Panc1 (cell line): Measurements from ENCODE around the gene ORC6. TPM values are rescaled to one million over a fixed set of nuclear protein-coding genes. Genes with fewer than 3 reads are reported as not detected.

Experiments used
- ATAC-seq: fragments of 200-7000 bp; cut with Tn5 transposase; 2 replicates; pipeline ENCODE4 v1.9.1; 2020; ENCODE audit warnings: mild to moderate bottlenecking, moderate library complexity
- BruUV-seq: library from RNA; stranded (reverse); fragments of 400-500 nt; replicated peaks from 2 replicates; lab custom pipeline; 2021; lab: Mats Ljungman, UMichigan
- CTCF ChIA-PET: fragments of 300-600 bp; sonication (Branson Sonifier 250); formaldehyde crosslinking; loops from one replicate; lab custom pipeline; 2022; ENCODE audit warnings: antibody characterized with exemption; lab: Charles Lee
- POLR2A ChIA-PET: fragments of 300-600 bp; sonication (Branson Sonifier 250); formaldehyde crosslinking; loops from one replicate; lab custom pipeline; 2022; ENCODE audit warnings: antibody characterized with exemption; lab: Charles Lee
- DNase-seq: peaks from one replicate; pipeline ENCODE4 v3.0.0-alpha.2; 2010; ENCODE audit warnings: low read depth, low spot score
- H3K27ac ChIP-seq: 2 replicates; pipeline ENCODE4 v1.5.1; 2011; ENCODE audit warnings: mild to moderate bottlenecking, low read length, inconsistent platforms
- H3K27me3 ChIP-seq: fragments of 200-500 bp; sonication (Bioruptor generic); 2 replicates; pipeline ENCODE4 v1.6.0; 2014; ENCODE audit warnings: low read length, inconsistent platforms; ENCODE audit not compliant: control insufficient read depth, insufficient read depth
- H3K36me3 ChIP-seq: fragments of 200-500 bp; sonication (Bioruptor generic); 2 replicates; pipeline ENCODE4 v1.5.1; 2014; ENCODE audit warnings: inconsistent platforms, mild to moderate bottlenecking, low read length, moderate library complexity; ENCODE audit not compliant: control insufficient read depth, insufficient read depth
- H3K4me1 ChIP-seq: 2 replicates; pipeline ENCODE4 v1.5.1; 2011; ENCODE audit warnings: inconsistent platforms, mild to moderate bottlenecking, low read length, moderate library complexity; ENCODE audit not compliant: control insufficient read depth, insufficient read depth
- H3K4me3 ChIP-seq, 2 experiments: 2 replicates each; pipeline ENCODE4 v1.5.1; 2011 to 2012; ENCODE audit warnings: low read depth in 2 of 2, low read length in 2 of 2, mild to moderate bottlenecking in 2 of 2, inconsistent platforms in 1 of 2, moderate library complexity in 1 of 2
- H3K9me3 ChIP-seq: fragments of 200-500 bp; sonication (Bioruptor generic); 2 replicates; pipeline ENCODE4 v1.5.1; 2014; ENCODE audit warnings: low read depth, mild to moderate bottlenecking, inconsistent platforms, low read length, moderate library complexity; ENCODE audit not compliant: control insufficient read depth, insufficient read depth
- POLR2AphosphoS5 ChIP-seq: IDR thresholded peaks from 2 replicates; pipeline ENCODE4 v1.6.1; 2012; ENCODE audit warnings: mild to moderate bottlenecking, low read depth, low read length, moderate library complexity
- SIN3A ChIP-seq: IDR thresholded peaks from 2 replicates; pipeline ENCODE4 v1.6.1; 2012; ENCODE audit warnings: low read depth, mild to moderate bottlenecking, low read length, moderate library complexity, borderline replicate concordance; ENCODE audit not compliant: insufficient read depth
- TCF7L2 ChIP-seq: IDR thresholded peaks from 2 replicates; pipeline ENCODE4 v1.6.1; 2011; ENCODE audit warnings: mild to moderate bottlenecking, low read depth, low read length, inconsistent platforms
- in situ Hi-C: cut with HindIII; loops from 2 replicates; pipeline ENCODE4 v1.10.0; 2016; ENCODE audit warnings: low sequenced_read_pairs, low pct_unique_long_range_greater_than_20kb
- intact Hi-C: fragments of 100-400 bp; cut with micrococcal nuclease; formaldehyde crosslinking; loops from one replicate; pipeline ENCODE4 v1.10.0; 2022; ENCODE audit not compliant: unreplicated experiment
- total RNA-seq: library from RNA; stranded (reverse); gene quantifications from one replicate; pipeline ENCODE4 v1.2.1, GENCODE V29; 2021; ENCODE audit not compliant: unreplicated experiment
- TF ChIP-seq, protein P1 (sequence below): fragments of 450-650 bp; IDR thresholded peaks from 2 replicates; pipeline ENCODE4 v1.5.1; 2017; ENCODE audit warnings: mild to moderate bottlenecking
- TF ChIP-seq, protein P2 (sequence below), 2 experiments: IDR thresholded peaks; 2 replicates each; pipeline ENCODE4 v1.6.1; 2011 to 2012; ENCODE audit warnings: low read depth in 2 of 2, control low read depth in 1 of 2, low read length in 1 of 2, mild to moderate bottlenecking in 1 of 2, moderate library complexity in 1 of 2; ENCODE audit not compliant: insufficient read depth in 1 of 2

ORC6 gene
- total RNA-seq, 1 experiment from 2014 or later = 33.5 TPM

DNA sequence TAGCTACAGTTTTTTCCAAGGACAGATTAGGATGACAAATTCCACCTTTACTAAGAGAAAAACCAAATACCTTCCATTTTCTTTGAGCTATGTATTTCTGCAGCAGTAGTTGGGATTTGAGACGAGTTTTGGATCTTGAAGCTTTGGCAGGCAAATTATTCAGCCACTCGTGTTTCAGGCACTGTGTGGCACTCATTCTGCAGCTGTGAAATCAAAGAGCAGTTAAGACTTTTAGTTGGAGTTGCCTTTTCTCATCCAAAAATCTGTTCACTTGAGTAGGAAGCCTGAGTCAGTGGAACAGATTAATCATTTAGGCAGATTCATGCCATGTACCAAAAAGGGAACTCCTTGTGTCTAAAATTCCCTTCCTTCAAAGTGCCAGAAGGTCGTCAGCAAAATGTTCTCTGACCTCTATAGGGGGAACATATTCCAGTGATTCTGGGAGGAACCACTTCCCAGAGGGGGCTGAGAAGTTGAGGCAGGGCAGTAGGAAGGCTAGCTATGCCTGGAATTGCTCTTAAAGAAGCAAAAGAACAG lies 20.1 kb downstream of the ORC6 start:
- in situ Hi-C loops = no loop called here
- intact Hi-C loops = no loop called here
- ATAC-seq (no peak), DNase-seq (no peak)
- H3K36me3 ChIP-seq = no peaks in the 10 kb centered on the region
- H3K4me3 ChIP-seq = no peak overlapping the region
- ChIA-PET POLR2A (no interaction called here), CTCF (interaction anchor here (0.6 kb wide), 1 partner anchor 31 kb away, joined by 3 read pairs; no protein-coding TSS in a partner anchor)
- BruUV-seq = no TSS peak
- TF ChIP-seq, protein P1, sequence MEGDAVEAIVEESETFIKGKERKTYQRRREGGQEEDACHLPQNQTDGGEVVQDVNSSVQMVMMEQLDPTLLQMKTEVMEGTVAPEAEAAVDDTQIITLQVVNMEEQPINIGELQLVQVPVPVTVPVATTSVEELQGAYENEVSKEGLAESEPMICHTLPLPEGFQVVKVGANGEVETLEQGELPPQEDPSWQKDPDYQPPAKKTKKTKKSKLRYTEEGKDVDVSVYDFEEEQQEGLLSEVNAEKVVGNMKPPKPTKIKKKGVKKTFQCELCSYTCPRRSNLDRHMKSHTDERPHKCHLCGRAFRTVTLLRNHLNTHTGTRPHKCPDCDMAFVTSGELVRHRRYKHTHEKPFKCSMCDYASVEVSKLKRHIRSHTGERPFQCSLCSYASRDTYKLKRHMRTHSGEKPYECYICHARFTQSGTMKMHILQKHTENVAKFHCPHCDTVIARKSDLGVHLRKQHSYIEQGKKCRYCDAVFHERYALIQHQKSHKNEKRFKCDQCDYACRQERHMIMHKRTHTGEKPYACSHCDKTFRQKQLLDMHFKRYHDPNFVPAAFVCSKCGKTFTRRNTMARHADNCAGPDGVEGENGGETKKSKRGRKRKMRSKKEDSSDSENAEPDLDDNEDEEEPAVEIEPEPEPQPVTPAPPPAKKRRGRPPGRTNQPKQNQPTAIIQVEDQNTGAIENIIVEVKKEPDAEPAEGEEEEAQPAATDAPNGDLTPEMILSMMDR = no peak
- TF ChIP-seq TCF7L2 (no peak), POLR2AphosphoS5 (no peak), SIN3A (no peak)
- TF ChIP-seq, protein P2, sequence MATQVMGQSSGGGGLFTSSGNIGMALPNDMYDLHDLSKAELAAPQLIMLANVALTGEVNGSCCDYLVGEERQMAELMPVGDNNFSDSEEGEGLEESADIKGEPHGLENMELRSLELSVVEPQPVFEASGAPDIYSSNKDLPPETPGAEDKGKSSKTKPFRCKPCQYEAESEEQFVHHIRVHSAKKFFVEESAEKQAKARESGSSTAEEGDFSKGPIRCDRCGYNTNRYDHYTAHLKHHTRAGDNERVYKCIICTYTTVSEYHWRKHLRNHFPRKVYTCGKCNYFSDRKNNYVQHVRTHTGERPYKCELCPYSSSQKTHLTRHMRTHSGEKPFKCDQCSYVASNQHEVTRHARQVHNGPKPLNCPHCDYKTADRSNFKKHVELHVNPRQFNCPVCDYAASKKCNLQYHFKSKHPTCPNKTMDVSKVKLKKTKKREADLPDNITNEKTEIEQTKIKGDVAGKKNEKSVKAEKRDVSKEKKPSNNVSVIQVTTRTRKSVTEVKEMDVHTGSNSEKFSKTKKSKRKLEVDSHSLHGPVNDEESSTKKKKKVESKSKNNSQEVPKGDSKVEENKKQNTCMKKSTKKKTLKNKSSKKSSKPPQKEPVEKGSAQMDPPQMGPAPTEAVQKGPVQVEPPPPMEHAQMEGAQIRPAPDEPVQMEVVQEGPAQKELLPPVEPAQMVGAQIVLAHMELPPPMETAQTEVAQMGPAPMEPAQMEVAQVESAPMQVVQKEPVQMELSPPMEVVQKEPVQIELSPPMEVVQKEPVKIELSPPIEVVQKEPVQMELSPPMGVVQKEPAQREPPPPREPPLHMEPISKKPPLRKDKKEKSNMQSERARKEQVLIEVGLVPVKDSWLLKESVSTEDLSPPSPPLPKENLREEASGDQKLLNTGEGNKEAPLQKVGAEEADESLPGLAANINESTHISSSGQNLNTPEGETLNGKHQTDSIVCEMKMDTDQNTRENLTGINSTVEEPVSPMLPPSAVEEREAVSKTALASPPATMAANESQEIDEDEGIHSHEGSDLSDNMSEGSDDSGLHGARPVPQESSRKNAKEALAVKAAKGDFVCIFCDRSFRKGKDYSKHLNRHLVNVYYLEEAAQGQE (IDR thresholded peaks at IDR 0.05; ENCODE audit: insufficient read depth in 1 of 2, low read depth in 2 of 2, low read length in 1 of 2) = no peak
- H3K27ac ChIP-seq = no peak overlapping the region
- no peaks in the 10 kb centered on the region for H3K4me1 ChIP-seq
- no peaks in the 10 kb centered on the region for H3K9me3 ChIP-seq
- no peaks in the 10 kb centered on the region for H3K27me3 ChIP-seq

DNA sequence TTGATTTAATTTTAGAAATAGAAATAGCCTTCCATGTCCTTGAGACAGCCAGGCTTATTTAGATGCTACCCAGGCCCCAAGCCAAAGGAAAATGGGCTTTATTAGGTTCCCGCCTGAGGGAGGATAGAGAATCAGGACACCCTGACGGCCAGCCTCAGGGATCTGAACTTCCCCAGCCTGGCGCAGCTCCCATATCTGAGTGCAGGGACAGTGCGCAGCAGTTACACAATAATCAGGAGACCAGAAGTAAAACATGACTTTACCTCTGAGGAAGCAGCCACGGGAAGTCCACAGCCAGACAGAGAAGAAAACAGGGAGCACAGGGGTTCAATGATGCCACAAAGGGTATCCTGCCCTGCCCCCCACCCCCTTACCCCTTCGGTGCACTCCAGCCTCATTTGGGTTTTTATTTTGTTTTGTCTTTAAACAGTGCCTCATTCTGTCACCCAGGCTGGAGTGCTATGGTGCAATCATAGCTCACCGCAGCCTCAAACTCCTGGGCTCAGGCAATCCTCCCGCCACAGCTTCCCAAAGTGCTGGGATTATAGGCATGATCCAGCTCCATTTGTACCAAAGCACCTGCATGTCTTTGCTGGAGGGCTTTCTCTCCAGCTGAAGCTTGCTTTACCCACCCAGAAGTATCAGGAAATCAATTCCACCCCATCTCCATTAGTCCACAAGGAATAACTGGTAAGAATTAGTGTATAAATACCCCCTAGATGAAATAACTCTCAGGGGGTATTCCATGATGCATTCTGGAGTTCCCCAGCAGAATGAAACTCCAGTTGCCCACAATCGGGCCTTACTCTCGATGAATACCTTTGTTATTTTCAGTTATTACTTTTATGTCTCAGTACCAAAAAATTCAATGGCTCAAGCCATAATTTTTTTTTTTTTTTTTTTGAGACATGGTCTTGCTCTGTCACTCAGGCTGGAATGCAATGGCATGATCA lies 21.9 kb downstream of the ORC6 start:
- in situ Hi-C loops (no loop called here), intact Hi-C loops (no loop called here)
- DNase-seq = no peak
- no peak for ATAC-seq
- no TSS peak for BruUV-seq
- TF ChIP-seq, protein P2 (IDR thresholded peaks at IDR 0.05; ENCODE audit: insufficient read depth in 1 of 2, low read depth in 2 of 2, low read length in 1 of 2) = no peak
- TF ChIP-seq, protein P1 = no peak
- TF ChIP-seq SIN3A = no peak
- TF ChIP-seq TCF7L2 = no peak
- no peak for TF ChIP-seq POLR2AphosphoS5
- Histone ChIP-seq H3K4me3 (no peak overlapping the region), H3K27me3 (no peaks in the 10 kb centered on the region), H3K27ac (no peak overlapping the region), H3K4me1 (no peaks in the 10 kb centered on the region), H3K9me3 (no peaks in the 10 kb centered on the region), H3K36me3 (no peaks in the 10 kb centered on the region)
- POLR2A ChIA-PET = no interaction called here
- CTCF ChIA-PET = no interaction called here
